Body of pancreas (tissue), 4 donors: ENCODE results near the gene MMP24. TPM values are rescaled to one million over a fixed set of nuclear protein-coding genes. Genes with fewer than 3 reads are reported as not detected.

ENCODE experiments used
- ATAC-seq: fragments of 150-250 bp; one replicate; pipeline ENCODE4 v1.9.1; 2016
- DNase-seq, 4 donors: peaks; one replicate each; pipeline ENCODE4 v3.0.0-alpha.2; 2019
- H3K27ac ChIP-seq, 4 donors: fragments of 200-600 bp; sonication (generic); 1 replicate in 3 of 4; 2 replicates in 1 of 4; pipeline versions ENCODE4 v1.5.1 to v1.6.1; 2016 to 2019; ENCODE audit warnings: mild to moderate bottlenecking in 1 of 4, mixed read lengths in 1 of 4, moderate library complexity in 1 of 4
- H3K27me3 ChIP-seq, 2 donors: fragments of 200-600 bp; sonication (generic); one replicate each; pipeline ENCODE4 v1.6.0; 2016; ENCODE audit warnings: mild to moderate bottlenecking in 1 of 2
- H3K36me3 ChIP-seq, 2 donors: fragments of 200-600 bp; sonication (generic); replicated peaks in 1 of 2; 2 replicates each; pipeline ENCODE4 v1.5.1; 2016; ENCODE audit warnings: low read depth in 2 of 2; ENCODE audit not compliant: insufficient read depth in 1 of 2
- H3K4me1 ChIP-seq: fragments of 200-600 bp; sonication (generic); one replicate; pipeline ENCODE4 v1.6.0; 2016
- H3K4me3 ChIP-seq, 2 donors: fragments of 200-600 bp; sonication (generic); 1 replicate in 1 of 2; 2 replicates in 1 of 2; pipeline ENCODE4 v1.5.1; 2016 to 2019
- H3K9me3 ChIP-seq, 3 donors: fragments of 200-600 bp; sonication (generic); 1 replicate in 2 of 3; 2 replicates in 1 of 3; pipeline ENCODE4 v1.5.1; 2016
- CTCF ChIP-seq, 7 experiments: fragments of 450-650 bp in 4 of 7; fragments of 200-600 bp in 3 of 7; sonication (generic) in 3 of 7; IDR thresholded peaks; one replicate each; pipeline ENCODE4 v1.5.1; 2016 to 2019; ENCODE audit warnings: antibody characterized with exemption in 7 of 7
- POLR2A ChIP-seq, 3 donors: fragments of 450-650 bp; IDR thresholded peaks; one replicate each; pipeline ENCODE4 v1.6.1; 2016; ENCODE audit warnings: antibody characterized with exemption in 3 of 3, mild to moderate bottlenecking in 2 of 3
- WGBS, 2 donors: methylation state at CpG; one replicate each; pipeline ENCODE4 v1.1.5; 2017; 5-methylcytosine and 5-hydroxymethylcytosine counted together
- intact Hi-C: fragments of 100-400 bp; cut with DNase I; formaldehyde crosslinking; loops from one replicate; pipeline ENCODE4 v1.15.1; 2023
- total RNA-seq, 2 donors: library from RNA; depleted of rRNA; stranded (reverse); fragments of >200 nt; gene quantifications; one replicate each; pipeline ENCODE4 v1.1.0, GENCODE V29; 2016

The MMP24 gene
- total RNA-seq, 2 donors from 2014 or later: 3.0 to 9.3 TPM

DNA sequence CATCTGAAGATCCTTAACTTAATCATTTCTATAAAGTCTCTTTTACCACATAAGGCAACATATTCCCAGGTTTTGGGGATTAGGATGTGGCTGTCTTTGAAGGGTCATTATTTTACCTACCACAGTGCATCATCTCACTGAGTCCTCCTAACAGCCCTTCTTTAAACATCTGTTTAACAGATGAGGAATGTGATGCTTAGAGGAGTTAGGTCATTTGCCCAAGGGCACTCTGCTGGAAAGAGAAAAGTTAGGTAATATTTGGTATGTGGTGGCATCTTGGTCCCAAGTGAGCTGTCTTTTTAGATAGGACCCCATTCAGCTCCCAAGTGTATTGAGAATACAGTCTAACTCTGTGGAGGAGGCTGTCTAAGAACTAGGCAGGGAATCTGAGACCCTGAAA is 11.0 kb downstream of the MMP24 start:
- intact Hi-C loops: no loop called here

GRCh38 chr20:35238170-35238569 is 11.7 kb downstream of the MMP24 start:
- H3K4me1 ChIP-seq: no peaks in the 10 kb centered on the region
- no peak for ATAC-seq
- intact Hi-C loops: no loop called here
- TF ChIP-seq CTCF (IDR thresholded peaks at IDR 0.05): no peak
- no peak for TF ChIP-seq POLR2A (IDR thresholded peaks at IDR 0.05)
- no peak overlapping the region for H3K27ac ChIP-seq
- H3K36me3 ChIP-seq: no peaks in the 10 kb centered on the region
- DNase-seq: no peak
- H3K4me3 ChIP-seq: no peak overlapping the region
- no peaks in the 10 kb centered on the region for H3K9me3 ChIP-seq
- WGBS, 2 donors: 83 to 93% methylated on average over 4 of the region's 4 CpGs
- no peaks in the 10 kb centered on the region for H3K27me3 ChIP-seq

More for the DNA sequence above, 11.0 kb downstream of the MMP24 start:
- H3K27ac ChIP-seq: no peak overlapping the region
- H3K4me3 ChIP-seq: no peak overlapping the region
- H3K27me3 ChIP-seq: no peaks in the 10 kb centered on the region
- H3K36me3 ChIP-seq: no peaks in the 10 kb centered on the region
- H3K4me1 ChIP-seq: no peaks in the 10 kb centered on the region
- TF ChIP-seq CTCF (IDR thresholded peaks at IDR 0.05) (no peak), POLR2A (IDR thresholded peaks at IDR 0.05) (no peak)
- H3K9me3 ChIP-seq: no peaks in the 10 kb centered on the region
- no peak for ATAC-seq
- no peak for DNase-seq

- no peak for DNase-seq
- H3K4me3 ChIP-seq: no peak overlapping the region
- H3K27ac ChIP-seq: no peak overlapping the region
- no peak for TF ChIP-seq CTCF (IDR thresholded peaks at IDR 0.05)
- H3K9me3 ChIP-seq: no peaks in the 10 kb centered on the region
- H3K4me1 ChIP-seq: no peaks in the 10 kb centered on the region
- intact Hi-C loops: no loop called here
- no peaks in the 10 kb centered on the region for H3K27me3 ChIP-seq
- ATAC-seq: no peak
- whole genome bisulfite sequencing, 2 donors: 79 to 93% methylated on average over 5 of the region's 5 CpGs
- no peaks in the 10 kb centered on the region for H3K36me3 ChIP-seq
These were observed 12.2 kb downstream of the MMP24 start for GRCh38 chr20:35238735-35239134.

- 71 to 76% methylated on average over 5 of the region's 5 CpGs for WGBS, 2 donors
- intact Hi-C loops: no loop called here
- no peaks in the 10 kb centered on the region for H3K36me3 ChIP-seq
- ATAC-seq (no peak), DNase-seq (no peak)
- no peaks in the 10 kb centered on the region for H3K27me3 ChIP-seq
- no peaks in the 10 kb centered on the region for H3K9me3 ChIP-seq
- H3K27ac ChIP-seq: no peak overlapping the region
- H3K4me3 ChIP-seq: no peak overlapping the region
- TF ChIP-seq POLR2A (IDR thresholded peaks at IDR 0.05) (no peak), CTCF (IDR thresholded peaks at IDR 0.05) (no peak)
- no peaks in the 10 kb centered on the region for H3K4me1 ChIP-seq
These were observed 13.8 kb downstream of the MMP24 start for GRCh38 chr20:35240083-35240810.

GRCh38 chr20:35240811-35241293 is 14.4 kb downstream of the MMP24 start:
- no peaks in the 10 kb centered on the region for H3K4me1 ChIP-seq
- H3K36me3 ChIP-seq: no peaks in the 10 kb centered on the region
- no peak overlapping the region for H3K27ac ChIP-seq
- H3K9me3 ChIP-seq: no peaks in the 10 kb centered on the region
- DNase-seq (no peak), ATAC-seq (no peak)
- TF ChIP-seq CTCF (IDR thresholded peaks at IDR 0.05): no peak
- TF ChIP-seq POLR2A (IDR thresholded peaks at IDR 0.05): no peak
- 77 to 96% methylated on average over 2 of the region's 2 CpGs for WGBS, 2 donors
- H3K4me3 ChIP-seq: no peak overlapping the region
- intact Hi-C loops: no loop called here
- no peaks in the 10 kb centered on the region for H3K27me3 ChIP-seq
